Activated CD8-positive, alpha-beta T cell treated with anti-CD3 and anti-CD28 coated beads for 36 hours (primary cell): ENCODE results near the gene SLC9A9. TPM values are rescaled to one million over a fixed set of nuclear protein-coding genes. Genes with fewer than 3 reads are reported as not detected.

Source experiments
- ATAC-seq: fragments of 200-7000 bp; cut with Tn5 transposase; one replicate; pipeline ENCODE4 v1.10.0; 2021; ENCODE audit warnings: mild to moderate bottlenecking, moderate library complexity
- CTCF ChIA-PET: fragments of 350-600 bp; sonication (Branson Sonifier 250); formaldehyde crosslinking; loops from one replicate; lab custom pipeline; 2021; ENCODE audit warnings: antibody characterized with exemption; lab: Charles Lee
- POLR2A ChIA-PET: fragments of 350-600 bp; sonication (Branson Sonifier 250); formaldehyde crosslinking; loops from one replicate; lab custom pipeline; 2021; ENCODE audit warnings: antibody characterized with exemption; lab: Charles Lee
- DNase-seq: peaks from one replicate; pipeline ENCODE4 v3.0.0-alpha.2; 2020
- H3K27ac Mint-ChIP-seq: one replicate; pipeline ENCODE4 v1.8.0; 2021; ENCODE audit warnings: mild to moderate bottlenecking, mixed read lengths
- H3K27me3 Mint-ChIP-seq: one replicate; pipeline ENCODE4 v1.8.0; 2021; ENCODE audit warnings: mixed read lengths
- H3K36me3 Mint-ChIP-seq: one replicate; pipeline ENCODE4 v1.8.0; 2021; ENCODE audit warnings: low read depth, mixed read lengths
- H3K4me1 Mint-ChIP-seq: one replicate; pipeline ENCODE4 v1.8.0; 2021; ENCODE audit warnings: low read depth, mixed read lengths
- H3K4me3 Mint-ChIP-seq: one replicate; pipeline ENCODE4 v1.8.0; 2021; ENCODE audit warnings: mild to moderate bottlenecking, moderate library complexity, mixed read lengths
- H3K9me3 Mint-ChIP-seq: one replicate; pipeline ENCODE4 v1.8.0; 2021; ENCODE audit warnings: mixed read lengths
- intact Hi-C: fragments of 100-400 bp; cut with micrococcal nuclease; formaldehyde crosslinking; loops from one replicate; pipeline ENCODE4 v1.10.0; 2022
- total RNA-seq, 2 experiments: library from RNA; stranded (reverse); gene quantifications; one replicate each; pipeline ENCODE4 v1.2.3, GENCODE V29; 2021
- TF ChIP-seq, protein P1 (sequence below): fragments of 200-600 bp; IDR thresholded peaks from one replicate; pipeline ENCODE4 v1.8.0; 2022; ENCODE audit warnings: antibody characterized with exemption, mild to moderate bottlenecking

SLC9A9 gene
- total RNA-seq, 2 experiments from 2014 or later: 1.9 to 2.2 TPM

GRCh38 chr3:143337387-143337786 is 510.9 kb downstream of the SLC9A9 start:
- H3K4me1 Mint-ChIP-seq: no peaks in the 10 kb centered on the region
- CTCF ChIA-PET: interaction anchor here (1.4 to 1.6 kb wide), 3 partner anchors 26 to 213 kb away, joined by 3 to 5 read pairs (median 4); no protein-coding TSS in a partner anchor
- no peak overlapping the region for H3K4me3 Mint-ChIP-seq
- TF ChIP-seq, protein P1, sequence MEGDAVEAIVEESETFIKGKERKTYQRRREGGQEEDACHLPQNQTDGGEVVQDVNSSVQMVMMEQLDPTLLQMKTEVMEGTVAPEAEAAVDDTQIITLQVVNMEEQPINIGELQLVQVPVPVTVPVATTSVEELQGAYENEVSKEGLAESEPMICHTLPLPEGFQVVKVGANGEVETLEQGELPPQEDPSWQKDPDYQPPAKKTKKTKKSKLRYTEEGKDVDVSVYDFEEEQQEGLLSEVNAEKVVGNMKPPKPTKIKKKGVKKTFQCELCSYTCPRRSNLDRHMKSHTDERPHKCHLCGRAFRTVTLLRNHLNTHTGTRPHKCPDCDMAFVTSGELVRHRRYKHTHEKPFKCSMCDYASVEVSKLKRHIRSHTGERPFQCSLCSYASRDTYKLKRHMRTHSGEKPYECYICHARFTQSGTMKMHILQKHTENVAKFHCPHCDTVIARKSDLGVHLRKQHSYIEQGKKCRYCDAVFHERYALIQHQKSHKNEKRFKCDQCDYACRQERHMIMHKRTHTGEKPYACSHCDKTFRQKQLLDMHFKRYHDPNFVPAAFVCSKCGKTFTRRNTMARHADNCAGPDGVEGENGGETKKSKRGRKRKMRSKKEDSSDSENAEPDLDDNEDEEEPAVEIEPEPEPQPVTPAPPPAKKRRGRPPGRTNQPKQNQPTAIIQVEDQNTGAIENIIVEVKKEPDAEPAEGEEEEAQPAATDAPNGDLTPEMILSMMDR: no peak
- H3K9me3 Mint-ChIP-seq: no peaks in the 10 kb centered on the region
- no peak overlapping the region for H3K27ac Mint-ChIP-seq
- H3K27me3 Mint-ChIP-seq: no peaks in the 10 kb centered on the region
- no peaks in the 10 kb centered on the region for H3K36me3 Mint-ChIP-seq
- POLR2A ChIA-PET: no interaction called here
- intact Hi-C loops: no loop called here
- no peak for DNase-seq
- ATAC-seq: no peak

DNA sequence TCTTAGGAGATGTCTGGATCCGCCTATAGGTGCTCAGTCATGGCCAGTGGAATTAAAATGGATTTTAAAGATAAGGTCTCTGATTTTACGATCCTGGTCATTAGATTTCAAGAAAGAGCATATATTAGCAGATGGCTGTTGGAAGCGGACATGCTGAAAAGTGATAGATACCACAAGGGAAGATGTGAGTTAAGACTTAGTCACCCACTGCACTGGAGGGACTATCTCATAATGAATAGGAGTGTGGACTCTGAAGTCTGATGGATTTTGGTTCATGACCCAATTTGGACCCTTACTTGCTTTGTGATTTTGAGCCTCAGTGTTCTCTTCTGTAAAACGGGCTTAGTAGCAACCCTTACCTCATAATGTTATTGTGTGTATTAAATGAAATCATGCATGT is 514.0 kb downstream of the SLC9A9 start:
- no peak overlapping the region for H3K27ac Mint-ChIP-seq
- DNase-seq (no peak), ATAC-seq (no peak)
- H3K4me1 Mint-ChIP-seq: no peaks in the 10 kb centered on the region
- no peak overlapping the region for H3K4me3 Mint-ChIP-seq
- no peaks in the 10 kb centered on the region for H3K36me3 Mint-ChIP-seq
- POLR2A ChIA-PET: no interaction called here
- no peaks in the 10 kb centered on the region for H3K9me3 Mint-ChIP-seq
- TF ChIP-seq, protein P1: no peak
- intact Hi-C loops: no loop called here
- no peaks in the 10 kb centered on the region for H3K27me3 Mint-ChIP-seq
- CTCF ChIA-PET: interaction anchor here (1.3 kb wide), 1 partner anchor 10 kb away, joined by 4 read pairs; no protein-coding TSS in a partner anchor

DNA sequence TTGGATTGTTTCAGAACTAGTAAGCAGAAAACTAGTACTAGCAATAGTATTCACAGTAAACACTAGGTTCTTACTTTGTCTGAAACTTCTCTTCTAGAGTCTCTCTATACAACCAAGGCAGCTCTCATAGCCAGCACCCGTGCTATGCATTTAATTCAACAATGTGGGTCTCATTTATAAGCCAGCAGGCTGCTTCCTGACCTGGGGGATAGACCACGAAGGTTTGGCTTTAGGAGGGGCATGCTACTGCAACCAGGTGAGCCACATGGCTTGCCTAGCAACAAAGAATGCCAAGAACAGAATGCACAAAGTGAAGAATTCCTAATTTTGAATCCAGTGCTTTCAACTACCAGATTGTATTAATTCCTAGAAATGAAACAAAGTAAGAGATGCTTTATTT is 514.9 kb downstream of the SLC9A9 start:
- no peak overlapping the region for H3K4me3 Mint-ChIP-seq
- no peak for DNase-seq
- no peak for ATAC-seq
- ChIA-PET CTCF (interaction anchor here (1.3 kb wide), 1 partner anchor 10 kb away, joined by 4 read pairs; no protein-coding TSS in a partner anchor), POLR2A (no interaction called here)
- H3K27ac Mint-ChIP-seq: no peak overlapping the region
- no peaks in the 10 kb centered on the region for H3K27me3 Mint-ChIP-seq
- H3K36me3 Mint-ChIP-seq: no peaks in the 10 kb centered on the region
- TF ChIP-seq, protein P1: no peak
- intact Hi-C loops: no loop called here
- H3K4me1 Mint-ChIP-seq: no peaks in the 10 kb centered on the region
- H3K9me3 Mint-ChIP-seq: no peaks in the 10 kb centered on the region

DNA sequence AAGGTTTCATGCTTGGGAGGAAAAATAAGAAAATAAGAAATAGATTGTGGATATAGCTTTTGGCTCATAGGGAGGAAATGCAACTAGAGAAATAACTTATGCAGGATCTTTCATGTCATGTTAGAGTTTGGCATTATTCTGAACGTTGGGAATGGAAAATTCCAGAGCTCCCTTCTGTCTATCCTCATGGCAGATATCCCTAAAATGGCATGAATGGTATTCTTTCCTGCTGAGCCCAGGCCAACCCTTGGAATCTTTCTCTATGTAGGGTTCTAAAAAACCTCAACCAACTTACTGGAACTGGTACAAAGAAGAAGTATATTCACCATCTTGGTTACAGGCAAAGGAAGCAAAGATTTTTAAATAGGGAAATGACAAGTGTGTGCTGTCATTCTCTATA is 516.2 kb downstream of the SLC9A9 start:
- intact Hi-C loops: no loop called here
- ChIA-PET CTCF (no interaction called here), POLR2A (no interaction called here)
- Mint-ChIP-seq H3K27ac (no peak overlapping the region), H3K27me3 (no peaks in the 10 kb centered on the region), H3K36me3 (no peaks in the 10 kb centered on the region), H3K4me3 (no peak overlapping the region), H3K4me1 (peaks cover 6% of the 10 kb centered on the region), H3K9me3 (no peaks in the 10 kb centered on the region)
- DNase-seq (no peak), ATAC-seq (no peak)
- TF ChIP-seq, protein P1: no peak

DNA sequence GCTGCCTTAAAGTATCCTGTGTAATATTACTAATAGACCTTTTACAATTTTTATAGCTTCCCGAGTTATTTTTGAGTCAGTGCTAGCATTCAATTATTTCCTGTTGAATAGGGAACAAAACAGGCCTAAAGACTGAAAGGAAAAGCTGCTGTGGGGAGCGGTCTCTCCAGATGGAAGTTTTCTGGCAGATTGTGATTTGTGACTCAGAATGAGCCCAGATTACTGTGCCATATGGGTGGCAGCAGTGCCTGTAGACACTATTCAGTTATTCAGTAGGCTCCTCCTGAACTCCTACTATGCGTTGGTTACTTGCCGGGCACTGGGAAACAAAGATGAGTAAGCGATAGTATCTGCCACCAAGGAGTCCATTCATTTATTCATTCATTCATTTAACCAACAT is 516.9 kb downstream of the SLC9A9 start:
- Mint-ChIP-seq H3K4me1 (peaks cover 12% of the 10 kb centered on the region), H3K27me3 (no peaks in the 10 kb centered on the region), H3K9me3 (no peaks in the 10 kb centered on the region), H3K27ac (no peak overlapping the region), H3K4me3 (no peak overlapping the region), H3K36me3 (no peaks in the 10 kb centered on the region)
- CTCF ChIA-PET: no interaction called here
- DNase-seq (no peak), ATAC-seq (no peak)
- TF ChIP-seq, protein P1: no peak
- POLR2A ChIA-PET: no interaction called here
- intact Hi-C loops: no loop called here
